T1000 (cell line): ENCODE data around the gene IDH3B.

Experiments used
- DNase-seq: peaks from one replicate; lab custom pipeline; 2025; ENCODE audit warnings: mixed read lengths; lab: John Stamatoyannopoulos, UW

IDH3B gene

DNA sequence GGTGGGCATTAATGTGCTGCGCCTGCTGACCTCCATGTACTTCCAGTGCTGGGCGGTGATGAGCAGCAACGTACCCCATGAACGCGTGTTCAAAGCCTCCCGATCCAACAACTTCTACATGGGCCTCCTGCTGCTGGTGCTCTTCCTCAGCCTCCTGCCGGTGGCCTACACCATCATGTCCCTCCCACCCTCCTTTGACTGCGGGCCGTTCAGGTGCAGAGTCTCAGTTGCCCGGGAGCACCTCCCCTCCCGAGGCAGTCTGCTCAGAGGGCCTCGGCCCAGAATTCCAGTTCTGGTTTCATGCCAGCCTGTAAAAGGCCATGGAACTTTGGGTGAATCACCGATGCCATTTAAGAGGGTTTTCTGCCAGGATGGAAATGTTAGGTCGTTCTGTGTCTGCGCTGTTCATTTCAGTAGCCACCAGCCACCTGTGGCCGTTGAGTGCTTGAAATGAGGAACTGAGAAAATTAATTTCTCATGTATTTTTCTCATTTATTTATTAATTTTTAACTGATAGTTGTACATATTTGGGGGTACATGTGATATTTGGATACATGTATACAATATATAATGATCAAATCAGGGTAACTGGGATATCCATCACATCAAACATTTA lies 46.8 kb downstream of the IDH3B start:
- no peak for DNase-seq

- no peak for DNase-seq
These were observed 47.4 kb downstream of the IDH3B start for GRCh38 chr20:2616634-2617033.

DNA sequence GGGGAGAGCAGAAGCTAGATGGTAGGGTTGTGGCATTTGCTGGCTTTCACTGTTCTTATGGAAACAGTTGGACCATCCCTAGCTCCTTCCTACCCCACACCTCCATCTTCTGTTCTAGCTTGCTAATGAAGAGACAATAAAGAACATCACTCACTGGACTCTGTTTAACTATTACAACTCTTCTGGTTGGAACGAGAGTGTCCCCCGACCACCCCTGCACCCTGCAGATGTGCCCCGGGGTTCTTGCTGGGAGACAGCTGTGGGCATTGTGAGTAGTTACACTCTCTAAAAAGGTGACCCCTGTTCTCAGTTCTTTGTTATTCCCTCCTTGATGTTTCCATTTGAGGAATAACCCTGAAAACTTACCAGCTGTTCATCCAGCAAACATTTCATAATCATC lies 51.9 kb downstream of the IDH3B start:
- DNase-seq = no peak

DNA sequence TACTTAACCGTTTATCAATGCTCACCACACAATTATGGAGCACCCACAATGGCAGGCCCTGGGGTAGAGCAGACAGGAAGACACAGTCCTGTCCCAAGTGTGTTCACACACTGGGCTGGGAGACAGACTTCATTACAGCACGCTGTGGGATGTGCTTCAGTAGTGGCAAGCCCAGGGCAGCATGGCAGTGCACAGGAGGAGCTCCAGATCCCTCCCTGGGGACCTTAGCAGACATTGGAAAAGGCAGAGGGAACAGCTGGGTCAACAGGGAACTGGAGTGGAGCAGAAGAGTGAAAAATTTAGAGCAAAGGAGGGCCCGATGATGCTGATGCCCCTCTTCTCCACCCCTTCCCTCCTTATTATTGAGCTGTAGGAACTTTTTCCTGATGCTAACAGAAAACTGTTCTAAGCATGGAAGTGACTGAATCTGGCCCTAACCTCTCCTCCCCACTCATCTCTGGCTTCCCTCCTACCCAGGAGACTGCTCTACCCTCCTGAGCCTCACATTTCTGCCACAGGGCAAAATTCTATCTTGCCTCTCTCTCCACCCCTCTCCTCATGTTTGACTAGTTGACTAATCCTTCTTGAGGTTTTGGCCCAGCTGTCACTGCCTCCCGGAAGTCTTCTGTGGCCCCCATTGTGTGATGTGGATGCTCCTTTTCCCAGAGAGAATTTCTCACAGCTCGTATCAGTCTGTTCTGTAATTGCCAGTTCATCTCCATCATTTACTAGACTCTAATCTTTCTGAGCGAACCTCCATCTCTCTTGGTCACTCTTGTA lies 52.9 kb downstream of the IDH3B start:
- DNase-seq = no peak

DNA sequence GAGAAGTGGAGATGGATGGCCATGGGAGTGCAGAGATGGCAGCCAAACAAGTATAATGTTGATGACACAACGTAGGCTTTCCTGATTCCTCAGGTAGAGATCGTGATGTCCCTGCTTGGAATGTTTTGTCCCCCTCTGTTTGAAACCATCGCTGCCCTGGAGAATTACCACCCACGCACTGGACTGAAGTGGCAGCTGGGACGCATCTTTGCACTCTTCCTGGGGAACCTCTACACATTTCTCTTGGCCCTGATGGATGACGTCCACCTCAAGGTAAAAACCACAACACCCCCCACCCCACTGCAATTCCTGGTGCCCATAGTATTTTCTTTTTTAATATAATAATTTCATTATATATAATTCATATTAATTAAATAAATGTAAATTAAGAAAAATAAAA lies 53.7 kb downstream of the IDH3B start:
- DNase-seq = no peak
